T-helper 2 cell treated with Interferon-gamma antibody and Interleukin-4, amounts not matched to agents 5 μg/mL and 100 μg/mL, for 36 hours (primary cell): ENCODE measurements around the gene CNBD2.
"Not testable (repeated sequence)": the region's sequence is repeated elsewhere in the genome, so short reads cannot be mapped to it uniquely, and the experiment has no call there.

ENCODE experiments used
- DNase-seq: peaks from one replicate; pipeline ENCODE4 v3.0.0; 2021; ENCODE audit warnings: low spot score
- H3K27ac Mint-ChIP-seq: one replicate; pipeline ENCODE4 v1.8.0; 2021; ENCODE audit warnings: mild to moderate bottlenecking, mixed read lengths
- H3K27me3 Mint-ChIP-seq: one replicate; pipeline ENCODE4 v1.8.0; 2021; ENCODE audit warnings: low read depth, mixed read lengths
- H3K36me3 Mint-ChIP-seq: one replicate; pipeline ENCODE4 v1.8.0; 2021; ENCODE audit warnings: low read depth, mixed read lengths
- H3K4me1 Mint-ChIP-seq: one replicate; pipeline ENCODE4 v1.8.0; 2021; ENCODE audit warnings: low read depth, mixed read lengths
- H3K4me3 Mint-ChIP-seq: one replicate; pipeline ENCODE4 v1.8.0; 2022; ENCODE audit warnings: mild to moderate bottlenecking, moderate library complexity, mixed read lengths
- H3K9me3 Mint-ChIP-seq: one replicate; pipeline ENCODE4 v1.8.0; 2021; ENCODE audit warnings: mixed read lengths

Gene CNBD2

GRCh38 chr20:36065427-36065998, 97.1 kb downstream of the CNBD2 start:
- H3K27ac Mint-ChIP-seq: no peak overlapping the region
- DNase-seq: no peak
- H3K36me3 Mint-ChIP-seq: no peaks in the 10 kb centered on the region
- H3K27me3 Mint-ChIP-seq: peaks cover 40% of the 10 kb centered on the region
- peaks cover 2% of the 10 kb centered on the region for H3K4me1 Mint-ChIP-seq
- peaks cover 5% of the 10 kb centered on the region for H3K9me3 Mint-ChIP-seq
- peak overlapping the region; percentile 87 for H3K4me3 Mint-ChIP-seq

GRCh38 chr20:36066777-36067176, 98.4 kb downstream of the CNBD2 start:
- Mint-ChIP-seq H3K9me3 (peaks cover 3% of the 10 kb centered on the region), H3K36me3 (no peaks in the 10 kb centered on the region), H3K27ac (no peak overlapping the region), H3K4me3 (no peak overlapping the region), H3K27me3 (peaks cover 48% of the 10 kb centered on the region), H3K4me1 (peaks cover 2% of the 10 kb centered on the region)
- no peak for DNase-seq

- H3K27ac Mint-ChIP-seq, H3K36me3 Mint-ChIP-seq, H3K9me3 Mint-ChIP-seq, DNase-seq, H3K4me3 Mint-ChIP-seq, H3K4me1 Mint-ChIP-seq: not testable (repeated sequence)
- H3K27me3 Mint-ChIP-seq: peaks cover 41% of the 10 kb centered on the region
Observed at GRCh38 chr20:36068526-36068925, 100.1 kb downstream of the CNBD2 start.

- peaks cover 43% of the 10 kb centered on the region for H3K27me3 Mint-ChIP-seq
- no peaks in the 10 kb centered on the region for H3K36me3 Mint-ChIP-seq
- no peaks in the 10 kb centered on the region for H3K9me3 Mint-ChIP-seq
- no peak overlapping the region for H3K27ac Mint-ChIP-seq
- no peak overlapping the region for H3K4me3 Mint-ChIP-seq
- DNase-seq: no peak
- no peaks in the 10 kb centered on the region for H3K4me1 Mint-ChIP-seq
Observed at GRCh38 chr20:36070451-36070850, 102.1 kb downstream of the CNBD2 start.

GRCh38 chr20:36071848-36072247, 103.5 kb downstream of the CNBD2 start:
- DNase-seq: no peak
- no peaks in the 10 kb centered on the region for H3K36me3 Mint-ChIP-seq
- no peaks in the 10 kb centered on the region for H3K4me1 Mint-ChIP-seq
- H3K27me3 Mint-ChIP-seq: peaks cover 35% of the 10 kb centered on the region
- no peak overlapping the region for H3K4me3 Mint-ChIP-seq
- H3K9me3 Mint-ChIP-seq: no peaks in the 10 kb centered on the region
- H3K27ac Mint-ChIP-seq: no peak overlapping the region

GRCh38 chr20:36074983-36075382, 106.6 kb downstream of the CNBD2 start:
- Mint-ChIP-seq H3K4me3 (no peak overlapping the region), H3K36me3 (no peaks in the 10 kb centered on the region), H3K27ac (no peak overlapping the region), H3K9me3 (no peaks in the 10 kb centered on the region), H3K27me3 (peaks cover 35% of the 10 kb centered on the region), H3K4me1 (peaks cover 2% of the 10 kb centered on the region)
- DNase-seq: no peak

GRCh38 chr20:36077762-36078161, 109.4 kb downstream of the CNBD2 start:
- DNase-seq, H3K4me1 Mint-ChIP-seq, H3K9me3 Mint-ChIP-seq, H3K4me3 Mint-ChIP-seq, H3K36me3 Mint-ChIP-seq, H3K27ac Mint-ChIP-seq: not testable (repeated sequence)
- peaks cover 23% of the 10 kb centered on the region for H3K27me3 Mint-ChIP-seq

- Mint-ChIP-seq H3K27me3 (peaks cover 17% of the 10 kb centered on the region), H3K4me3 (no peak overlapping the region), H3K27ac (no peak overlapping the region), H3K36me3 (no peaks in the 10 kb centered on the region), H3K4me1 (peaks cover 2% of the 10 kb centered on the region), H3K9me3 (no peaks in the 10 kb centered on the region)
- no peak for DNase-seq
Observed at GRCh38 chr20:36079486-36079885, 111.1 kb downstream of the CNBD2 start.

- H3K4me1 Mint-ChIP-seq, H3K27ac Mint-ChIP-seq, H3K4me3 Mint-ChIP-seq, H3K9me3 Mint-ChIP-seq, DNase-seq, H3K36me3 Mint-ChIP-seq: not testable (repeated sequence)
- H3K27me3 Mint-ChIP-seq: peaks cover 20% of the 10 kb centered on the region
Observed at GRCh38 chr20:36079984-36080383, 111.6 kb downstream of the CNBD2 start.
